ENCODE data around the gene ANK3.

The ANK3 gene

GRCh38 chr10:60171436-60172013 lies 218.2 kb downstream of the ANK3 start:
- no peaks in the 10 kb centered on the region for H3K36me3 ChIP-seq

DNA sequence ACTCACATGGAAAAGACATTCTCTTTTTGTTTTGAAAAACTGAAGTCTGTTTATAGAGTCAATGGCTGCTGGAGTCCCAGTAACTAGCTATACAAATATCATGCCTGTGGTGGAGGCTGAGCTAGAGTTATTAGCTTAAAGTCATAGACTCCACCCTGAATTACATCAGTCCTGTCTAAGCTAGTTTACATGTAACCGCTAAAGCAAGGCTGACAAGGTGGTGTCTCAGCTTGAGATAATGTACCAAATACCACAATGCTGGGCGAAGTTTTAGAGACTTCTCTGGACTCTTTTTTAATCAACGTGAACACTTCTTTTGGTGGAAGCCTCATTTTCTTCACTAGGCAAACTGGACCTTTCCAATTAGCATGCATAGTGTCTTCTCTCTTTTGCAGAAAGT lies 219.4 kb downstream of the ANK3 start:
- Histone ChIP-seq H3K27ac (no peak overlapping the region), H3K9me3 (ENCODE audit: severe bottlenecking) (no peaks in the 10 kb centered on the region), H3K4me3 (ENCODE audit: low read depth, low read length) (no peak overlapping the region), H3K27me3 (ENCODE audit: insufficient read depth, low read depth, severe bottlenecking) (no peaks in the 10 kb centered on the region), H3K36me3 (no peaks in the 10 kb centered on the region)
- DNase-seq, result no peak
- no peak for TF ChIP-seq CTCF (IDR thresholded peaks at IDR 0.05; ENCODE audit: low read depth, low read length)

More at GRCh38 chr10:60171436-60172013, 218.2 kb downstream of the ANK3 start:
- no peaks in the 10 kb centered on the region for H3K9me3 ChIP-seq (ENCODE audit: severe bottlenecking)
- TF ChIP-seq CTCF (IDR thresholded peaks at IDR 0.05; ENCODE audit: low read depth, low read length), result no peak
- H3K27me3 ChIP-seq (ENCODE audit: insufficient read depth, low read depth, severe bottlenecking), result no peaks in the 10 kb centered on the region
- no peak for DNase-seq
- H3K4me3 ChIP-seq (ENCODE audit: low read depth, low read length), result no peak overlapping the region
- H3K27ac ChIP-seq, result no peak overlapping the region

GRCh38 chr10:60169111-60169510 lies 220.6 kb downstream of the ANK3 start:
- Histone ChIP-seq H3K36me3 (no peaks in the 10 kb centered on the region), H3K27ac (no peak overlapping the region), H3K9me3 (ENCODE audit: severe bottlenecking) (no peaks in the 10 kb centered on the region), H3K4me3 (ENCODE audit: low read depth, low read length) (no peak overlapping the region), H3K27me3 (ENCODE audit: insufficient read depth, low read depth, severe bottlenecking) (no peaks in the 10 kb centered on the region)
- DNase-seq, result no peak
- TF ChIP-seq CTCF (IDR thresholded peaks at IDR 0.05; ENCODE audit: low read depth, low read length), result no peak

DNA sequence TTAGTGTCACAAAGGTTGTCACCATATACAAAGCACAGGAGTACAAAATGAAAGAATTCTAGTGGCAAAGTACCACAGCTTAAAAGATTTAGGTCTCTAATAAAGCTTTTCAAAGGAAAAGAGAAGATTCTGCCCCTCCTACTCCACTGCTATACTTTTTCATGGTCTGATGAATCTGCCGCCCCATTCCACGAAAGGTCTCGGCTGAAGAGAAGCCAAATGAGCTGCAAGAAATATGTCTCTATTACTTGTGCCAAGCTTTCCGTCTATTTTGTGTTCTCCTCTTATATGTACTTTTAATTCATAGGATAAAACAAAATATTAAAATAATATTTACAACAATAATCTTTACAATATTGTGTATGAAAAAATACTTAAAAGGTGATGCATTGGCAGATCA lies 222.6 kb downstream of the ANK3 start:
- Histone ChIP-seq H3K9me3 (ENCODE audit: severe bottlenecking) (no peaks in the 10 kb centered on the region), H3K36me3 (no peaks in the 10 kb centered on the region), H3K27ac (no peak overlapping the region), H3K4me3 (ENCODE audit: low read depth, low read length) (no peak overlapping the region), H3K27me3 (ENCODE audit: insufficient read depth, low read depth, severe bottlenecking) (no peaks in the 10 kb centered on the region)
- DNase-seq, result no peak
- no peak for TF ChIP-seq CTCF (IDR thresholded peaks at IDR 0.05; ENCODE audit: low read depth, low read length)

DNA sequence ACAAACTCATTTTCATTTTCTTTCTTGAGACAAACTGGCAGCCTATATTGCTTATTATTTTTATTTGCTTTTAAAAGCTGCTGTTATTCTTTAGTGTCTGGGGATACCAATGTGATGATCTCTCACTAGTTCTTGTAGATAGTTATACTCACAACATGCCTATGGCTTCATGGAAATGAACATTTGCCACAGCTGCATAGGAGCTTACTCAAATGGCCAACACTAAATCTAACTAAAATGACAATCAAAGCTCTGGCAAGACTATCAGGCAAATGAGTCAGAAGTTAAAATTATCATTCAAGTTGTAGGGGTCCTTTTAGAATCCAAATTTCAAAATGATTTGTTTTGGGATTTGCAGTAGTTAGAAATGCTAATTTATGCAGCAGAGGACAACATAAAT lies 225.9 kb downstream of the ANK3 start:
- no peak for TF ChIP-seq CTCF (IDR thresholded peaks at IDR 0.05; ENCODE audit: low read depth, low read length)
- DNase-seq, result no peak

GRCh38 chr10:60162631-60163030 lies 227.0 kb downstream of the ANK3 start:
- H3K9me3 ChIP-seq (ENCODE audit: severe bottlenecking), result peaks cover 2% of the 10 kb centered on the region
- no peak for TF ChIP-seq CTCF (IDR thresholded peaks at IDR 0.05; ENCODE audit: low read depth, low read length)
- DNase-seq, result no peak
- no peaks in the 10 kb centered on the region for H3K27me3 ChIP-seq (ENCODE audit: insufficient read depth, low read depth, severe bottlenecking)
- H3K27ac ChIP-seq, result no peak overlapping the region
- H3K36me3 ChIP-seq, result no peaks in the 10 kb centered on the region
- H3K4me3 ChIP-seq (ENCODE audit: low read depth, low read length), result no peak overlapping the region

More for the DNA sequence above, 225.9 kb downstream of the ANK3 start:
- no peak overlapping the region for H3K27ac ChIP-seq
- H3K4me3 ChIP-seq (ENCODE audit: low read depth, low read length), result no peak overlapping the region
- H3K36me3 ChIP-seq, result no peaks in the 10 kb centered on the region
- no peaks in the 10 kb centered on the region for H3K27me3 ChIP-seq (ENCODE audit: insufficient read depth, low read depth, severe bottlenecking)
- peaks cover 2% of the 10 kb centered on the region for H3K9me3 ChIP-seq (ENCODE audit: severe bottlenecking)

Data from WERI-Rb-1 (cell line).